Measurements from ENCODE around the gene TGIF1. TPM values are rescaled to one million over a fixed set of nuclear protein-coding genes. Genes with fewer than 3 reads are reported as not detected.

The TGIF1 gene
- total and polyA plus RNA-seq, 9 of the 15 experiments (the other 6 are each of a cell fraction or from before 2014, with no cell fraction given) = 16.1 to 77.7 (median 44.6) TPM

- no peak for TF ChIP-seq ZBTB34 (CRISPR knock-in tag; IDR thresholded peaks at IDR 0.05)
- no peak for TF ChIP-seq SMC3 (conservative IDR thresholded peaks at IDR 0.05; ENCODE audit: insufficient read depth, low read depth, low read length)
- no peak for TF ChIP-seq XRCC3 (IDR thresholded peaks at IDR 0.05)
- no peak for TF ChIP-seq ZNF174 (CRISPR knock-in tag; IDR thresholded peaks at IDR 0.05)
- no peak for TF ChIP-seq POLR2H (tag; IDR thresholded peaks at IDR 0.05; ENCODE audit: low read depth)
- TF ChIP-seq SMAD4 (CRISPR knock-in tag; conservative IDR thresholded peaks at IDR 0.05) = peak; percentile 64
- TF ChIP-seq FOXM1 (IDR thresholded peaks at IDR 0.05; ENCODE audit: low read depth) = no peak
- TF ChIP-seq FOXM1 (CRISPR knock-in tag; IDR thresholded peaks at IDR 0.05; ENCODE audit: low read depth) = peak; percentile 67; the same call in 1 of the 2 replicates
- TF ChIP-seq ZNF644 (tag; IDR thresholded peaks at IDR 0.05; ENCODE audit: low read depth) = no peak
- peak; percentile 7 for TF ChIP-seq SAP30 (IDR thresholded peaks at IDR 0.05; ENCODE audit: borderline replicate concordance, insufficient read depth, low read depth, low read length, poor library complexity, severe bottlenecking)
- TF ChIP-seq ZNF75A (CRISPR knock-in tag; IDR thresholded peaks at IDR 0.05) = no peak
- no peak for TF ChIP-seq MCM3 (IDR thresholded peaks at IDR 0.05)
- TF ChIP-seq DEAF1 (CRISPR knock-in tag; IDR thresholded peaks at IDR 0.05) = 0 out of 2 replicates have a peak, but pooled peaks have one; percentile 5
- TF ChIP-seq ZNF347 (CRISPR knock-in tag; IDR thresholded peaks at IDR 0.05; ENCODE audit: low read depth) = no peak
- no peak for TF ChIP-seq GATAD2B (IDR thresholded peaks at IDR 0.05; ENCODE audit: borderline replicate concordance)
- TF ChIP-seq ZNF561 (CRISPR knock-in tag; conservative IDR thresholded peaks at IDR 0.05) = no peak
- no peak for TF ChIP-seq ZFX (CRISPR knock-in tag; IDR thresholded peaks at IDR 0.05)
- no peak for TF ChIP-seq STAT5B (CRISPR knock-in tag; IDR thresholded peaks at IDR 0.05)
- TF ChIP-seq MTF1 (CRISPR knock-in tag; IDR thresholded peaks at IDR 0.05; ENCODE audit: borderline replicate concordance) = no peak
- TF ChIP-seq SOX6 (IDR thresholded peaks at IDR 0.05) = no peak
- TF ChIP-seq SMAD1 (IDR thresholded peaks at IDR 0.05; ENCODE audit: low read depth, low read length, partially characterized antibody) = no peak
- peak; percentile 80 for TF ChIP-seq HMGN3 (IDR thresholded peaks at IDR 0.05; ENCODE audit: borderline replicate concordance, extremely low read depth, insufficient read length, low read depth, low read length)
- no peak for TF ChIP-seq TCF3 (CRISPR knock-in tag; IDR thresholded peaks at IDR 0.05)
- no peak for TF ChIP-seq ATF2 (CRISPR knock-in tag; IDR thresholded peaks at IDR 0.05)
- peak; percentile 3; the same call in 1 of the 2 replicates for TF ChIP-seq USF1 (CRISPR knock-in tag; IDR thresholded peaks at IDR 0.05)
- TF ChIP-seq ETV5 (CRISPR knock-in tag; IDR thresholded peaks at IDR 0.05; ENCODE audit: low read depth) = no peak; the same call in 1 of the 2 replicates
Observed at GRCh38 chr18:3449512-3450011, 410 bp upstream of the TGIF1 start (continued).

All from K562 (cell line).